ENCODE data around the gene ZNF189. TPM values are rescaled to one million over a fixed set of nuclear protein-coding genes. Genes with fewer than 3 reads are reported as not detected.
A peak's percentile ranks its signal among the peaks of the same experiment; 100 is the strongest.

Gene ZNF189
- total RNA-seq, 3 donors from 2014 or later, result 20.2 to 32.1 (median 23.9) TPM

DNA sequence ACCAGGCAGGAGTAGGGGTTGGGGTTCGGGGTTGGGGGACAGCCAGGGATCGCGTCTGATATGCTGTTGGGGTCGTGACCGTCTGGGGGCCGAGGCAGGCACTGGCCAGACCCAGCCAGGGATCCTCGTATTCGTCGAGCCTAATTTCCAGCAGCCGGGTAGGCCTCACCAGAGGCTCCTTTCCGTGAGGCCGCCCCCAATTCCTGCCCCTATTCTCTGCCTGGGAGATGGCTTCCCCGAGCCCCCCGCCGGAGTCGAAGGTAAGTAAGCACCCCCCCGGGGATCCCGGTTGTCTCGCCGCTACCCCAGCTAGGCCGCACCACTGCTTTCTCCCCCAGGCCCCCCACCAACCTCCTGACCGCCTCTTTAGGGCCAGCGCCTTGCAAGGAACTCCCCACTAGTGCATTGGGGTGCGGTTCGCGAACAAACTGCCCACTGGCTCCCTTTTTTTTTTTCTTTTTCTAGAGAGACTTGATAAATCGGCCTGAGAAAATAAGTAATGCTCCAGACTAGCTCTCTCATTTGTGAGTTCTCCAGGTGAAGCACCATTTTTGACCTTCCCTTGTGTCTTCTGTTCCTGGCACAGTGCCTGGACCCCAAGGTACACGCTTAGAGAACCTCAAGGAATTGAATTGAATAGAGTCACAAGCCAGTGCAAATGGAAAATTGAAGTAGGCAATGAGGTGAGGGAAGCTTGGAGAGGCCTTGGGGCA lies 435 bp downstream of the ZNF189 start:
- Histone ChIP-seq H3K4me1 (peaks cover 0 to 3% of the 10 kb centered on the region in 2 donors), H3K27me3 (no peaks in the 10 kb centered on the region), H3K27ac (peak overlapping the region; percentile 87 to 95), H3K9me3 (peaks cover 6 to 33% of the 10 kb centered on the region in 2 donors), H3K36me3 (peaks cover 24% of the 10 kb centered on the region), H3K4me3 (peak overlapping the region; percentile 78 to 81 (median 80))
- DNase-seq (ENCODE audit: low spot score in 2 of 2), result peak in 1 of 2 donors; percentile 56
- intact Hi-C loops (cut with DNase I; ENCODE audit: low total_unique reads), result no loop called here
- TF ChIP-seq POLR2A (IDR thresholded peaks at IDR 0.05), result no peak
- no peak for TF ChIP-seq POLR2AphosphoS5 (IDR thresholded peaks at IDR 0.05)
- TF ChIP-seq, protein P1, sequence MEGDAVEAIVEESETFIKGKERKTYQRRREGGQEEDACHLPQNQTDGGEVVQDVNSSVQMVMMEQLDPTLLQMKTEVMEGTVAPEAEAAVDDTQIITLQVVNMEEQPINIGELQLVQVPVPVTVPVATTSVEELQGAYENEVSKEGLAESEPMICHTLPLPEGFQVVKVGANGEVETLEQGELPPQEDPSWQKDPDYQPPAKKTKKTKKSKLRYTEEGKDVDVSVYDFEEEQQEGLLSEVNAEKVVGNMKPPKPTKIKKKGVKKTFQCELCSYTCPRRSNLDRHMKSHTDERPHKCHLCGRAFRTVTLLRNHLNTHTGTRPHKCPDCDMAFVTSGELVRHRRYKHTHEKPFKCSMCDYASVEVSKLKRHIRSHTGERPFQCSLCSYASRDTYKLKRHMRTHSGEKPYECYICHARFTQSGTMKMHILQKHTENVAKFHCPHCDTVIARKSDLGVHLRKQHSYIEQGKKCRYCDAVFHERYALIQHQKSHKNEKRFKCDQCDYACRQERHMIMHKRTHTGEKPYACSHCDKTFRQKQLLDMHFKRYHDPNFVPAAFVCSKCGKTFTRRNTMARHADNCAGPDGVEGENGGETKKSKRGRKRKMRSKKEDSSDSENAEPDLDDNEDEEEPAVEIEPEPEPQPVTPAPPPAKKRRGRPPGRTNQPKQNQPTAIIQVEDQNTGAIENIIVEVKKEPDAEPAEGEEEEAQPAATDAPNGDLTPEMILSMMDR (IDR thresholded peaks at IDR 0.05), result no peak

DNA sequence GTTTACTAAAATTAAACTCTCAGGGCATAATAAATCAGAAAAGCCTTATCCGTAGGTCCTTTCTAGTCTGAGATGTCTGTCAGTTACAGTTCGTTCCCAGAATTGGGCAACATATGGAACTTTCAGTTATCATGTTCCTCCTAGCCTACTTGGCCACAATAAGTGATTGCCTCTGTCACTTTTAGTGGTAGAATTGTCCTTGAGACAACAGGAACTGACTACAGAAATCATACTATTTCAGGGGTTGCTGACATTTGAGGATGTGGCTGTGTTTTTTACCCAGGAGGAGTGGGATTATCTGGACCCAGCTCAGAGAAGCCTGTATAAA lies 956 bp downstream of the ZNF189 start:
- TF ChIP-seq, protein P1 (IDR thresholded peaks at IDR 0.05), result no peak
- TF ChIP-seq POLR2A (IDR thresholded peaks at IDR 0.05), result no peak
- Histone ChIP-seq H3K36me3 (peaks cover 24% of the 10 kb centered on the region), H3K27me3 (no peaks in the 10 kb centered on the region), H3K4me1 (peaks cover 0 to 3% of the 10 kb centered on the region in 2 donors), H3K4me3 (peak overlapping the region; percentile 78 to 81 (median 80)), H3K9me3 (peaks cover 6 to 37% of the 10 kb centered on the region in 2 donors), H3K27ac (peak overlapping the region; percentile 87 to 95)
- DNase-seq (ENCODE audit: low spot score in 2 of 2), result no peak
- intact Hi-C loops (cut with DNase I; ENCODE audit: low total_unique reads), result no loop called here

DNA sequence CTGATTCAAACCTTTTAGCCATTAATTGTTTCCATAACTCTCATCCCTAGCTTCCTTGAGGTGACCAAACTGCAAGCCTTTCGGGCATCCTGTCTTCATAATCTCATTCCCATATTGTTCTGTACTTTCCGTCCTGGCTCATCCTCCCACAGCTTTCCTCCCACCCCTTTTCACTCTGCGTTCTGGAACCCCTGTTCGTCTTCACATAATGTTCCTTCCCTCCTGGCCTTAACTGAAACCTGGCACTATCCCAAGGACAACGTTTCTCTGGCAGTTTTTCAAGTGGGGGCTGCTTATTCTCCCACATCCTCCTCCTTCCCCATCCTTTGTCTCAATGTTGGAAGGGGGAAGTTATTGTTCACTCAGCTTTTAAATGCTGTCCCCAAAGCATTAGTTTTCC lies 1.5 kb downstream of the ZNF189 start:
- Histone ChIP-seq H3K4me3 (peak overlapping the region; percentile 78 to 81 (median 80)), H3K36me3 (peaks cover 24% of the 10 kb centered on the region), H3K27me3 (no peaks in the 10 kb centered on the region), H3K27ac (peak overlapping the region; percentile 87 to 95), H3K9me3 (peaks cover 6 to 41% of the 10 kb centered on the region in 2 donors), H3K4me1 (peaks cover 0 to 3% of the 10 kb centered on the region in 2 donors)
- TF ChIP-seq, protein P1 (IDR thresholded peaks at IDR 0.05), result no peak
- no peak for TF ChIP-seq POLR2AphosphoS5 (IDR thresholded peaks at IDR 0.05)
- TF ChIP-seq POLR2A (IDR thresholded peaks at IDR 0.05), result no peak
- no peak for DNase-seq (ENCODE audit: low spot score in 2 of 2)
- intact Hi-C loops (cut with DNase I; ENCODE audit: low total_unique reads), result no loop called here

DNA sequence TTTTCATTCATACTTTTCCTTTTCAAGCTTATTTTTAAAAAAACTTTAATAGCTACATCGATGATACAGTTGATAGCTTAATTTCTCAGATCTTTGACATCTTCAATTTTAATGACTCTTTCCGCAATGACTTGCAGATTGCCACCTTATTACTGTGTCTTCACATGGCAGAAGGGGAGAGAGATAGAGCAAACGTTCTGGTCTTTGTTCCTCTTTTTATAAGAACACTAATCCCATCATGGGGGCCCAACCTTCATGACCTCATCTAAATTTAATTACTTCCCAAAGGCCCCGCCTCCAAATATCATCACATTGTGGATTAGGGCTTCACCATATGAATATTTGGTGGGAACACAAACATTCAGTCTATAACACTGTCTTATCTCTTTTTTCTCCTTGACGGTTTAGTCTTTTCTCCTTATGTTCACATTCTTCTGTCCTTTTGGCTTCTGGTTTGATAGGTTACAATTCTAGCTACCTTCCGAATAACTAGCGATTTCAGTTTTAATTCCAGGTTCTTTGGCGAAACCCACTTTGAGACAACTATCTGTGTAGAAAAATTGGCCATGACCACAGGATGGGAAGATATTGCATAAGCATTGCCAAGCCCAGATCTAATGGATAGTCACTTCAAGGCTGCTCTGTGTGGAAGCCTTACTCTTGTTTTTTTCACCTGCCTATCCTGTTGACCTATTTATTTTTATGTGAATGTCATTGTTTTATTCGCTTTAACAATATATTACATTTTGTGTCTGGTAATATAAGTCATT lies 5.0 kb downstream of the ZNF189 start:
- no peak overlapping the region for H3K4me3 ChIP-seq
- intact Hi-C loops (cut with DNase I; ENCODE audit: low total_unique reads), result no loop called here
- DNase-seq (ENCODE audit: low spot score in 2 of 2), result no peak
- H3K4me1 ChIP-seq, result peaks cover 0 to 3% of the 10 kb centered on the region in 2 donors
- peaks cover 36 to 77% of the 10 kb centered on the region in 2 donors for H3K9me3 ChIP-seq
- H3K27ac ChIP-seq, result no peak overlapping the region
- no peak for TF ChIP-seq POLR2A (IDR thresholded peaks at IDR 0.05)
- TF ChIP-seq, protein P1 (IDR thresholded peaks at IDR 0.05), result no peak
- no peak for TF ChIP-seq POLR2AphosphoS5 (IDR thresholded peaks at IDR 0.05)
- no peaks in the 10 kb centered on the region for H3K27me3 ChIP-seq
- H3K36me3 ChIP-seq, result peaks cover 34% of the 10 kb centered on the region

Data from breast epithelium (tissue), 4 donors.